C4-2B (cell line): ENCODE measurements around the gene ZMPSTE24.

ENCODE experiments used
- CTCF ChIP-seq: fragments of 450-650 bp; conservative IDR thresholded peaks from 2 replicates; pipeline ENCODE4 v1.5.1; 2017; ENCODE audit warnings: mild to moderate bottlenecking
- ZFX ChIP-seq: fragments of 450-650 bp; IDR thresholded peaks from 2 replicates; pipeline ENCODE4 v1.6.1; 2017

- no peak for TF ChIP-seq CTCF
- no peak for TF ChIP-seq ZFX
These were observed 2.8 kb upstream of the ZMPSTE24 start for GRCh38 chr1:40255231-40255630.
